HEK293T (cell line): ENCODE results near the gene YES1.

Experiments
- ARNT ChIP-seq: fragments of 450-650 bp; IDR thresholded peaks from 2 replicates; pipeline ENCODE4 v1.6.1; 2017; ENCODE audit warnings: mild to moderate bottlenecking
- BHLHE40 ChIP-seq: fragments of 450-650 bp; IDR thresholded peaks from 2 replicates; pipeline ENCODE4 v1.6.1; 2016; ENCODE audit warnings: mild to moderate bottlenecking, moderate library complexity, borderline replicate concordance
- ELF4 ChIP-seq: fragments of 450-650 bp; IDR thresholded peaks from 2 replicates; pipeline ENCODE4 v1.6.1; 2017; ENCODE audit warnings: antibody characterized with exemption
- FOXA1 ChIP-seq: fragments of 450-650 bp; IDR thresholded peaks from 2 replicates; pipeline ENCODE4 v1.6.1; 2016; ENCODE audit warnings: mild to moderate bottlenecking
- HDGF ChIP-seq: fragments of 450-650 bp; IDR thresholded peaks from 2 replicates; pipeline ENCODE4 v1.6.1; 2017; ENCODE audit warnings: antibody characterized with exemption, borderline replicate concordance
- NFRKB ChIP-seq: fragments of 450-650 bp; IDR thresholded peaks from 2 replicates; pipeline ENCODE4 v1.6.1; 2016; ENCODE audit warnings: mild to moderate bottlenecking, moderate library complexity
- SP1 ChIP-seq: fragments of 450-650 bp; IDR thresholded peaks from 2 replicates; pipeline ENCODE4 v1.6.1; 2017
- SUZ12 ChIP-seq: fragments of 450-650 bp; IDR thresholded peaks from 2 replicates; pipeline ENCODE4 v1.6.1; 2016; ENCODE audit warnings: mild to moderate bottlenecking
- TARDBP ChIP-seq: fragments of 450-650 bp; IDR thresholded peaks from 2 replicates; pipeline ENCODE4 v1.6.1; 2016

DNA sequence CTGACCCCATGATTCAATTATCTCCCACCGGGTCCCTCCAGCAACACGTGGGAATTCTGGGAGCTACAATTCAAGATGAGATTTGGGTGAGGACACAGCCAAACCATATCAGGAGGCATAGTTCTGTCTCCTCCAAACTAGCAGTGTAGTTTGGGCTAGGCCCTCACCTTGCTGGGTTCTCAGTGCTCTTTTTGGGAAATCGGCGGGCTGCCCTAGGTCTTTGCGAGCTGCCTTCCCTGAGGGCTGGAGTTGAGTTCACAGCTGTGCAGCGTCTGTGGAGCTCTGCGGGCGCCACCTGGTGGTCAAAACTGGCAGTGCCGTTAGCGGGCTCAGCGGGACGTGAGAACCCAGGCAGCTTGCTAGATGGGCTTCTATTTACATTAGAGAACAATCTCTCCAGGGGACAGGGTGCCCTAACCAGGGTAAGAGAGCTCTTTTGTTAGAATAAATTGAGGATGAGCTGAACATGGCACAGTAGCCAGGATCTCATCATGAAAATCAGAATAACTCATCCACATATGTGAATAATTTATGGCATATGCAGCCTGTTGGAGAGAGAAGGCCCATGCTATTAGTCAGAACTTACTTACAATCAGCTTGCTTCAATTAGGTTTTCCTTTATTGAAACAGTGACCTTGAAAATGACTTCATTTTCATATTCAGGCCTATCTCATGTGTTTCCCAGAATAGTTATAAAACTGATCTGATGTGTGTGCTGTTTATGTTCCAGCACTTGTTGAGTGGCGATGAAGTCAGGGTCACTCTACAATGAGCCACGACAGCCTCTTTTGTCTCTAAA is 27.4 kb upstream of the YES1 start:
- TF ChIP-seq SUZ12 (no peak), ARNT (no peak), HDGF (no peak), SP1 (no peak), BHLHE40 (no peak), ELF4 (no peak), TARDBP (no peak), NFRKB (no peak), FOXA1 (no peak)
